BLaER1 (cell line): ENCODE results near the gene ENG.

Experiments
- H3K27ac ChIP-seq: shearing (Covaris generic); formaldehyde crosslinking; 2 replicates; pipeline ENCODE4 v1.8.1; 2022
- H3K27me3 ChIP-seq: shearing (Covaris generic); formaldehyde crosslinking; 2 replicates; pipeline ENCODE4 v1.8.1; 2022
- H3K36me3 ChIP-seq: shearing (Covaris generic); formaldehyde crosslinking; 2 replicates; pipeline ENCODE4 v1.8.1; 2022
- H3K4me1 ChIP-seq: shearing (Covaris generic); formaldehyde crosslinking; 2 replicates; pipeline ENCODE4 v1.8.1; 2022
- H3K4me2 ChIP-seq: shearing (Covaris generic); formaldehyde crosslinking; 2 replicates; pipeline ENCODE4 v1.8.1; 2022
- H3K4me3 ChIP-seq: shearing (Covaris generic); formaldehyde crosslinking; 2 replicates; pipeline ENCODE4 v1.8.1; 2022
- H3K9ac ChIP-seq: shearing (Covaris generic); formaldehyde crosslinking; 2 replicates; pipeline ENCODE4 v1.8.1; 2022
- H3K9me3 ChIP-seq: shearing (Covaris generic); formaldehyde crosslinking; 2 replicates; pipeline ENCODE4 v1.8.1; 2022
- H4K20me1 ChIP-seq: shearing (Covaris generic); formaldehyde crosslinking; 2 replicates; pipeline ENCODE4 v1.8.1; 2022
- Cebpa-rat ChIP-seq: shearing (Covaris generic); IDR thresholded peaks from 2 replicates; pipeline ENCODE4 v1.8.1; 2022

The ENG gene

GRCh38 chr9:127866535-127866934 is 12.1 kb upstream of the ENG start:
- Histone ChIP-seq H3K4me1 (peaks cover 92% of the 10 kb centered on the region), H3K4me2 (peak overlapping the region; percentile 92), H3K9ac (peak overlapping the region; percentile 71; the same call in 1 of the 2 replicates), H3K27ac (peak overlapping the region; percentile 92), H3K4me3 (no peak overlapping the region), H3K27me3 (no peaks in the 10 kb centered on the region), H3K36me3 (peaks cover 8% of the 10 kb centered on the region; the same call in 1 of the 2 replicates), H4K20me1 (no peaks in the 10 kb centered on the region), H3K9me3 (no peaks in the 10 kb centered on the region)
- no peak for TF ChIP-seq Cebpa-rat

GRCh38 chr9:127865645-127866464 is 11.4 kb upstream of the ENG start:
- Histone ChIP-seq H3K27ac (peak overlapping the region; percentile 92), H4K20me1 (no peaks in the 10 kb centered on the region), H3K4me2 (peak overlapping the region; percentile 92), H3K4me3 (no peak overlapping the region), H3K9ac (peak overlapping the region; percentile 71), H3K27me3 (no peaks in the 10 kb centered on the region), H3K9me3 (no peaks in the 10 kb centered on the region), H3K4me1 (peaks cover 98% of the 10 kb centered on the region), H3K36me3 (peaks cover 5% of the 10 kb centered on the region; the same call in 1 of the 2 replicates)
- no peak for TF ChIP-seq Cebpa-rat

GRCh38 chr9:127863191-127863621 is 8.7 kb upstream of the ENG start:
- peak overlapping the region; percentile 79 for H3K9ac ChIP-seq
- TF ChIP-seq Cebpa-rat, result no peak

GRCh38 chr9:127862075-127863011 is 7.9 kb upstream of the ENG start:
- H3K36me3 ChIP-seq, result no peaks in the 10 kb centered on the region
- H3K4me1 ChIP-seq, result peaks cover 100% of the 10 kb centered on the region
- no peaks in the 10 kb centered on the region for H3K9me3 ChIP-seq
- no peaks in the 10 kb centered on the region for H3K27me3 ChIP-seq
- peak overlapping the region; percentile 92 for H3K4me2 ChIP-seq
- H3K27ac ChIP-seq, result peak overlapping the region; percentile 92
- peak overlapping the region; percentile 79 for H3K9ac ChIP-seq
- no peaks in the 10 kb centered on the region for H4K20me1 ChIP-seq
- TF ChIP-seq Cebpa-rat, result no peak
- H3K4me3 ChIP-seq, result peak overlapping the region; percentile 24

More at GRCh38 chr9:127863191-127863621, 8.7 kb upstream of the ENG start:
- H3K4me1 ChIP-seq, result peaks cover 100% of the 10 kb centered on the region
- H3K9me3 ChIP-seq, result no peaks in the 10 kb centered on the region
- peak overlapping the region; percentile 92 for H3K27ac ChIP-seq
- H3K4me2 ChIP-seq, result peak overlapping the region; percentile 92
- H3K36me3 ChIP-seq, result peaks cover 4% of the 10 kb centered on the region; the same call in 1 of the 2 replicates
- no peaks in the 10 kb centered on the region for H3K27me3 ChIP-seq
- no peaks in the 10 kb centered on the region for H4K20me1 ChIP-seq
- no peak overlapping the region for H3K4me3 ChIP-seq

GRCh38 chr9:127860779-127861178 is 6.3 kb upstream of the ENG start:
- peaks cover 100% of the 10 kb centered on the region for H3K4me1 ChIP-seq
- peak overlapping the region; percentile 92 for H3K27ac ChIP-seq
- H3K4me3 ChIP-seq, result no peak overlapping the region
- no peak for TF ChIP-seq Cebpa-rat
- peak overlapping the region; percentile 92 for H3K4me2 ChIP-seq
- no peaks in the 10 kb centered on the region for H3K9me3 ChIP-seq
- H4K20me1 ChIP-seq, result no peaks in the 10 kb centered on the region
- H3K27me3 ChIP-seq, result no peaks in the 10 kb centered on the region
- H3K9ac ChIP-seq, result peak overlapping the region; percentile 79; the same call in 1 of the 2 replicates
- H3K36me3 ChIP-seq, result no peaks in the 10 kb centered on the region

GRCh38 chr9:127860260-127860659 is 5.8 kb upstream of the ENG start:
- peak overlapping the region; percentile 79; the same call in 1 of the 2 replicates for H3K9ac ChIP-seq
- H3K27me3 ChIP-seq, result no peaks in the 10 kb centered on the region
- H3K4me1 ChIP-seq, result peaks cover 100% of the 10 kb centered on the region
- no peak overlapping the region for H3K4me3 ChIP-seq
- peak overlapping the region; percentile 92 for H3K4me2 ChIP-seq
- no peak for TF ChIP-seq Cebpa-rat
- H3K36me3 ChIP-seq, result no peaks in the 10 kb centered on the region
- no peaks in the 10 kb centered on the region for H4K20me1 ChIP-seq
- H3K9me3 ChIP-seq, result no peaks in the 10 kb centered on the region
- peak overlapping the region; percentile 92 for H3K27ac ChIP-seq

- no peaks in the 10 kb centered on the region for H3K27me3 ChIP-seq
- no peaks in the 10 kb centered on the region for H3K9me3 ChIP-seq
- peaks cover 4% of the 10 kb centered on the region; the same call in 1 of the 2 replicates for H4K20me1 ChIP-seq
- H3K9ac ChIP-seq, result peak overlapping the region; percentile 94
- peaks cover 89% of the 10 kb centered on the region for H3K4me1 ChIP-seq
- peak overlapping the region; percentile 92 for H3K4me2 ChIP-seq
- H3K4me3 ChIP-seq, result peak overlapping the region; percentile 9; the same call in 1 of the 2 replicates
- no peak for TF ChIP-seq Cebpa-rat
- peak overlapping the region; percentile 92 for H3K27ac ChIP-seq
- no peaks in the 10 kb centered on the region for H3K36me3 ChIP-seq
Measured at GRCh38 chr9:127858041-127858512, 3.6 kb upstream of the ENG start.

GRCh38 chr9:127857278-127857677 is 2.8 kb upstream of the ENG start:
- H4K20me1 ChIP-seq, result peaks cover 5% of the 10 kb centered on the region; the same call in 1 of the 2 replicates
- H3K4me3 ChIP-seq, result peak overlapping the region; percentile 9; the same call in 1 of the 2 replicates
- peak overlapping the region; percentile 94 for H3K9ac ChIP-seq
- peak overlapping the region; percentile 92 for H3K27ac ChIP-seq
- H3K27me3 ChIP-seq, result no peaks in the 10 kb centered on the region
- peaks cover 3% of the 10 kb centered on the region for H3K36me3 ChIP-seq
- H3K4me1 ChIP-seq, result peaks cover 89% of the 10 kb centered on the region
- H3K4me2 ChIP-seq, result peak overlapping the region; percentile 92
- H3K9me3 ChIP-seq, result no peaks in the 10 kb centered on the region
- TF ChIP-seq Cebpa-rat, result no peak

- Histone ChIP-seq H3K4me3 (peak overlapping the region; percentile 2; the same call in 1 of the 2 replicates), H3K27me3 (no peaks in the 10 kb centered on the region), H3K36me3 (peaks cover 9% of the 10 kb centered on the region), H3K9me3 (no peaks in the 10 kb centered on the region), H4K20me1 (peaks cover 5% of the 10 kb centered on the region; the same call in 1 of the 2 replicates), H3K27ac (peak overlapping the region; percentile 92), H3K4me1 (peaks cover 89% of the 10 kb centered on the region), H3K4me2 (peak overlapping the region; percentile 92), H3K9ac (peak overlapping the region; percentile 94)
- TF ChIP-seq Cebpa-rat, result no peak
Measured at GRCh38 chr9:127856729-127857116, 2.3 kb upstream of the ENG start.
